DMS 273 treated with DMSO at 0.1 percent for 48 hours (cell line): ENCODE results near the gene MPC2.
"Not testable (repeated sequence)": the region's sequence is repeated elsewhere in the genome, so short reads cannot be mapped to it uniquely, and the experiment has no call there.

Experiments
- DNase-seq: peaks from one replicate; lab custom pipeline; 2025; lab: John Stamatoyannopoulos, UW

MPC2 gene

DNA sequence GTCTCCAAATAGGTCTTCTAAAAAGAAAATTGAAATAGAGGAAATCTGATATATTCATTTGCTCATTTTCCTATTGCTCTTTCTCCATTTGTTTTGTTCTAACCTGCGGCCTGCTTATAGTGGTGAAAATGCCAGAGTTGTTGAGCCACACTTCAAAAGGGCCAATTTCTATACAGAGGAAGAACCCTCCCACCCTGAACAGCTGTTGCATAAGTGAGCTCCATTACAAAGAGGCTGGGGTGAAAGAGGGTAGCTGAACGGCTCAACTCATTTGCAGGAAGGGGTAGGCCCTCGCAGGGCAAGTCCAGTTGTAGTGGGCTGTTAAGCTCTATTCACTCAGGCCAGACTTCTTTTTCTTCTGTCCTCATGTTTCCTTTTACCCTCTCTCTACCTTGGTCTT, 31.7 kb downstream of the MPC2 start:
- DNase-seq, result no peak

DNA sequence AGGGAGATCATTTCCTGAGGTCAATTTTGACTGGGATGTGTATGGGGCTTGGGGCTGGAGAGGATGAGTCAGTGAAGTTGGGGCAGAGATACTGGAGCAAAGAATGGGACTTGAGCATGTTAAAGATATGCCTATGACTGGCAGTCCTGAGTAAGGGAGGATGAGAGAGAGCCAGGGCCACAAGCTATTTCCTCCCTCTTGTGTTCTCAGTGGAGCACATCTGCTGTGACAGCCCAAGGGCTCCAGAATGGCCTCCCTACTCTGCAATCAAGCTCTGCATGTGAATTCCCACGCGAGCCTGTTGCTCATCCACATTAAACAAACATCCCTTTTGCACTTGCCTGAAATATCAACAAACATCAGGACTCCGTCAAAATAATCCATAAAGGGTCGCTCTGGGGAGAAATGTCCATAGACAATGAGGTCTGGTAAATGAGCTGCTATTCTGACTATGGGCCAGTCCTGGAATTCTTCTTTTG, 32.2 kb downstream of the MPC2 start:
- DNase-seq, result no peak

DNA sequence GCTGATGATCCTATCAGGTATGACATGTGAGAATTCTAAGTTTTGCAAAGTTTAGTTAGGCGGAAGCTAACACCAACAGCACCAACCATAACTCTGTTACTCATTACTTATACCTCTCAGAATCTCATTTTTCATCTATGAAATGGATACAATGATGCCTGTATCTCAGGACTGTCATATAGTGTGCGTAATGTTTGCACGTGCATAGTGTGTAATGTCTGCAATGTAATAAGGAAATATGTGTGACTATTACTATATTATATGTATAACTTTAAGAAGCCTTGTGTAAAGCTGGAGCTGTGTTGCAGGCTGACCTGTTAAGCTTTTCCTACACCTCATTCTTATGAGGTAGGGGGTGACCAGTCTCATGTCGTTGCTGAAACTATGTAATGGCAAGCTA, 36.0 kb downstream of the MPC2 start:
- no peak for DNase-seq

DNA sequence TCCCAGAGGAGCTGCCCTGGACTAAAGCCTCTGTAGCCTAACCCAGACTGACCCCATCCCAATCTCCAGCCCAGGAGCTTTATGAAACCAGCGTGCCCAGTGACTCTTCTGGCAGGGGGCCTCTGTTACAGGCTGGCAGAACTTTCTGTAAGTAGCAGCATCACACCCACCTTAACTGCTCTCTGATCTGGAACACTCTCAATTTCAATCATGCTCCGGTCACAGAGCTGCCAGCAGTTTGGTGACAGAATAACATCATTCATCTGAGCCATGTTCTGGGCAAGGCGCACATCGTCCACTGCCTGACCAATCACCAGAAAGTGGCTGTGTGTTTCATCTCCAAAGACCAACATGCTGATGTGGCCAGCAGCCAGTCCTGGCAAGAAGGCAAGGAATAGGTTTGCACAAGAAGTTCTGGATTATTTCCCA, 37.6 kb downstream of the MPC2 start:
- no peak for DNase-seq

DNA sequence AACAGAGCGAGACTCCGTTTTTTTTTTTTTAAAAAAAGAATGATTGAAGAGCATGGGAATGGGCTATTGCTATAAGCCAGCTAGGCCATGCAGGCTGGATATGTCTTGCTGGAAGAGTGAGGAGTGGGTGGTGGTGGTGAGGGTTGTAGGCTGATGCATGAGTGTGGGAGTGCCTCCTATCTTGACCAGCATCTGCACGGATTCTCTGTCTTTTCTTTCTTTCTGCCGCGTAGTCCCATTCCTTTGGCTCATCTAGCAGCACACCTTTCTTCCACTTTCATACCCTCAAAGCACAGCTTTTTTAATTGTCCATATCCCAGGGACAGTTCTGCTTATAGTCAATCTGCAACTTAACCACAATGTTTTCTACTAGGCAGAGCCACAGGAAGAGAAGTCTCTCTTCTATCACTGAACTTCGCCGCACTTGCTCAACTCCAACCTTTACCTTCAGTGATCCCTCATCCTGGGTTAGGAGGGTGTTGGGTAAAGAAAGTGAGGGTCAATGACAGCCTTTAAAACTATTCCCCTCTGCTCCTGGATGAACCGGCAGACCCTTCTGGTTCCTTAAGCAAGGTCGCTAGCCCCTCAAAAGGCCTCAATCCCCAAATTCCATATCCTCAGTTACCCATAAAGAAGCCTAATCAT, 38.2 kb downstream of the MPC2 start:
- no peak for DNase-seq

DNA sequence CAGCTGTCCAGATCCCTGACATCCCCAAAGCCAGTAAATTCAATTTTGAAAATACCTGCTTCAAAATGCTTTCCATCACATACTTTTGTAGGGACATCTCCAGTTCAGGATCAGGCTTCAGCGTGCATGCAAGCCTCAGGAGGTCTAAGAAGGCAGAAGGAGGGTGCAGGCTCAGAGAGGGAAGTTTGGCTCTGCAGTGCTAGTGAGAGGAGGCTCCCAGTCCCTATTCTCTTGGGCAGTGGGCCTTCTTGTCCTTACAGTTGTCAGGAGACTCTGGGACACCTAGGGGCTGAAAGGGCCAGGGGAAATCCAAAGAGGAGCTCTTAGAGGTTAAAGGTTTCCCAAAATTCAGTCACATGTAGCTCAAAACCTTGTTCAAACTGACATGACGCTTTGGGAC, 43.1 kb downstream of the MPC2 start:
- no peak for DNase-seq

DNA sequence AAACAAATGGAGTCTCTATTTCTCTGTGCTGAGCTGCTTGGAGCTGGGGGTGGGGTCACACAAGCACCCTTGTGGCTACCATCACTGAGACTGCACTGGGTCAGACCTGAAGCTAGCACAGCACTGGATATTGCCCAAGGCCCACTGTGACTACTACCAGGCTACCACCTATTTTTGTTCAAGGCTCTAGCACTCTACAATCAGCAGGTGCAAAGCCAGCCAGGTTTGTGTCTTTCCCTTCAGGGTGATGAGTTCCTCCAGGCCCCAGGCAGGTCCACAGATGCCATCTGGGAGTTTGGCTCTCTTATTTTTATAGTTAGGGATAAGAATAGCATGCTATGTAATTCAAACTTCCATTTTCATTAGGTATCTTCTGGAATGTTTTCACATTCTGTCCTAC, 46.5 kb downstream of the MPC2 start:
- DNase-seq, result no peak

DNA sequence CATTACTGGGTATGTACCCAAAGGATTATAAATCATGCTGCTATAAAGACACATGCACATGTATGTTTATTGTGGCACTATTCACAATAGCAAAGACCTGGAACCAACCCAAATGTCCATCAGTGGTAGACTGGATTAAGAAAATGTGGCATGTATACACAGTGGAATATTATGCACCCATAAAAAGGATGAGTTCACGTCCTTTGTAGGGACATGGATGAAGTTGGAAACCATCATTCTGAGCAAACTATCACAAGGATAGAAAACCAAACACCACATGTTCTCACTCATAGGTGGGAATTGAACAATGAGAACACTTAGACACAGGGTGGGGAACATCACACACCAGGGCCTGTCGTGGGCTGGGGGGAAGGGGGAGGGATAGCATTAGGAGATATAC, 49.7 kb downstream of the MPC2 start:
- not testable (repeated sequence) for DNase-seq

DNA sequence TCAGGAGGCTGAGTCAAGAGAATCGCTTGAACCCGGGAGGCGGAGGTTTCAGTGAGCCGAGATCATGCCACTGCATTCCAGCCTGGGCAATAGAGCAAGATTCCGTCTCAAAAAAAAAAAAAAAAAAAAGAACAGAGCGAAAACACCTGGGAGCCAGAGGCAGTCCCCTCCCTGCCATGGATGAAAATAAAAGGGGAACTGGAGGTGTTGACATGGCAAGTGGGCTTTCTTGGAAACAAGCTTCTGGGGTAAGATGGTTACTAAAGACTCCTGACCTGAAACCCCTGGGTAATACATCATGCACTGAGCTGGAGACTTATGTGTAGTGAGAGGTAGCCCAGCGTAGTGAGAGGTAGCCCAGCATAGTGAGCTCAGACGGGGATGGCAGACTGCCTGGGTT, 54.5 kb downstream of the MPC2 start:
- no peak for DNase-seq

DNA sequence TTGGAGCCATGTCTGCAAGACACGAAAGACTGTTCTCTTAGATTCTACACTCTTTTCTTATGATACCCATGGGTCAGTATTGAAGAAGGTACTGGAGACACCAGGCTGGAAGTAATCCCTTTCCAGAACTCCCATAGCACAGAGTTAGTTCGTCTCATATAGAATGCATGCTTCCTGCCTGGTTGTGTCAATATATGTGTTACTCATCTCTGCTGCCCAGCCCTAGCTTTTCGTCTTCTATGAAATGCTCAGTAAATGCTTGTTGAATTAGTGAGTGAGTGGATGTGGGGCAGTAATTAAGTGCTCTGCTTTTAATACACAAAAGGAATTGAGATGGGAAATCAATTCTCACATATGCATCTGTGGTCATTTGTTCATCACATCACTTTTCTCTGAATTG, 55.1 kb downstream of the MPC2 start:
- DNase-seq, result no peak

DNA sequence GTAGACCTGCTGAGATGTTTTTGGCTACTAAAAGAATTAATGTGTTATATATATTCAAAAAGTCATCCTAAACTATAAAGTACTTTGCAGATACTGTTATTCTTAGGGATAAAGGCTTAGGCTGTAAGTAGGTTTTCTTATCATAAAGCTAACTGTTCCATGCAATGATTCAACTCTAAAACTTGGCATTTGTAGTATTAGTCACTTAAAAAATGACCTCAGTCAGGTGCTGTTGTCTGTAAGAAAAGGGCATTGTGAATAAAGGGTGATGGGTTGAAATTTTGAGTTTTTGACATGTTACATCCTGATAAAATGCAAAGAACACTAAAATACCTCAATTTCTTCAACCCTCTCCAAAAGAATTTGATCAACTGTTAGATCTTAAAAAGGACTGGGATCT, 55.8 kb downstream of the MPC2 start:
- DNase-seq, result no peak

DNA sequence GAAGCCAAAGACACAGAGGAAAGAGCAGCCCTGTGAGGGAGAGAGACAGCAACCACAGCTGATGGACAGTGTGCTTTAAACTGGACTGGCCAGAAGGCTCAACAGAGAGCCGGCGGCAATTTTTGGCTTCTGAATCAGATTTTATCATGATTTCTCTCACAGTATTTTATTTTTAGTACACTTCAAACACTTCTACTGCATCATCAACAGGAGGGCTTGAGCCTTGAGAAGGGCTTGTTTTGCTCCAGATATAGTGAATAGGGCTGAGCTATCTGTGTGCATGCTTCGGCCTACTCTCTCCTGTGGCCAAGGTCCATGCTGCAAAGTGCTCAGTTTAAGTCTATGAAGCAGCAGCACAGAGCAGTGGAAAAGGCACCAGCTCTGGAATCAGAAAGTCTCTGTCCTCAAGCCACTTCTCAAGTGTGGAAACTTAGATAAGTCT, 56.3 kb downstream of the MPC2 start:
- no peak for DNase-seq

DNA sequence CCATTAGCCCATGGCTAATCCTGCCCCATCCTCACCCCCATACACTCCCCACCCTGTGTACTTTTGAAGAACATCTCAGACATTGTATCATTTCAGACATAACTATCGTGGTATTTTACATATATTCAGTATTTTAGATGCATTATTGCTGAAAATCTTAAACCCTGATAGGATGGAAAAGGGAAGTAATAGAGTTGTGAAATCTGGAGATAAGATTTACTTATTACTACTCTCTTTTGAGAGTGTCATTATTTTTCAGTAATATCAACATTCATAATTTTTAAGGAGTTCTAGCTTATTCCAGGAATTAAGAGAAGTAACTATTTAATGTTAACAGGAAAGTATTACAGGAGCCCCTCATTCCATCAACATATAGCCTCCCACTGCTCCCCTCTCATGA, 57.4 kb downstream of the MPC2 start:
- DNase-seq, result no peak

DNA sequence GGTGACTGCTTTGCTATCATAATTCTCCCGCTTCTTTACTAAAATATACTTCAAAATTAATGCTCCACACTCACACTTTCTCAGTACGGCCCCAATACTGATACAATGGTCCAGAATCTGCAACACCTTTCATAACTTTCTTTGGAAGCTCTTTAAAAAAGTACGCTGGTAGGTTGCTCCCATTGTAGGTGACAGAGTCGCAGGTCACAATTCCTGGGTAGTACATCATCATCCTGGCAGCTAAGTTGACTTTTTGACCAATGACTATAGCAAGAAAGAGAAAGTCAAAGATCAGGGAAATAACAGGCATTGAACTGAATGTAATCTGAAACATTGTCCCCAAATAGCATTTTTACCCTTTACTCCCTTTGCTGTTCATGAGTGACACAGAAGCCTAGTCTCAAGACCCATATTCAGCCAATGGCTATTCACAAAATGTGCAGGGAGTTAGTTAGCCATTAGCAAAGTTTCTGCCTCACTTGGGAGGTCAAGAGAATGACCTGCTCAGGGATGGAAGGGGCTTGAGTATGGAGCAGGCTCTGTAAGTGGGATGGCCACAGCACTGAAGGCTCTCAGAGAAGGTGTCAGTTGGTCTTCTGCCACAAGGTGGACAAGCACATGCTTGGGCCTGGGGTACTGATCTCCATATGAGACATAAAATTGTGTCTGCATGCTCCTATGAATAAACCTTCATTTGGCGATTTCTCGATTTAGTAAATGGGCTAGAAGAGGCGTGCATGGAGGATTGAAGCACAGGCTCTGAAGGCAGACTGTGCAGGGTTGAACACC, 58.3 kb downstream of the MPC2 start:
- DNase-seq, result no peak

DNA sequence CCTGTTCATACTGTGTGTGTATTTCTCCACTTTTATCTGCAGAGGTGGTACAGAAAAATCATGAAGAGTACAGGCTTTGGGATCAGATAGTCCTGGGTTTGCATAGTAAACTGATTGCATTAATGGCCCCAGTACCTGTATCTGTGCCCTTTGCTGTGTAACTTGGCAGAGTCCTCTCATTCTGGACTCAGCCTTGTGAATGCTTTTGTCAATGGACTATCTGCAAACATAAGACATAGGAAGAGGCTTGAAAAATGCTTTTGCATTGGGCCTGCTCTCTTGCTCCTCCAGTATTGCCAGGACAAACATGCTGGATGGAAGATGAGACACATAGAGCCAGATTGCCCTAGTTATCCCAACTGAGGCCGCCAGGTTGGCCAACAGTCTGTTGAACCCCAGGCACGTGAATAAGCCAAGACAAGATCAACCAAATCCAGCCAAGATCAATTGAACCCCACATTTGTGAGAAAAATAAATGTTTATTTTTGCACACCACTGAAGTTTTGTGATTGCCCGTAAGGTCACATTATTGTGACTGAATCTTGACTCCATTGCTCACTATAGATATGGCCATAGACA, 60.2 kb downstream of the MPC2 start:
- no peak for DNase-seq

DNA sequence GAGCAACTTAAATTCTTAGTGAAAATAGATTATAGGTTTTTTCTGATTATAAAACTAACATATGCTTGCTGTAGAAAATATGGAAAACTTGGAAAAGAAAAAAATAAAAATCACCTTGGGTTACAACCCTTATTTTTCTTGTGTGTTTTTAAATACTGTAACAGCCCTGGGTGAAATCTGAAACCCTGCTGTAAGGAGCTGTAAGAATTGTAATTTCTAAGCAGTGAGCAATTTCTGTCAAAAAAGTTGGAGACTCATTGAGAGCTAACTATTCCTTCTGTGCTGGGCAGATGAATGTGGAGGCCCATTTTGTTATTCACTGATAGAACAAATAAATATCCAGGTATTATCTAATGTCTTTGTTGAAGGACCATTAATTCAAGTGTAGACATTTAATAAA, 65.5 kb downstream of the MPC2 start:
- peak; percentile 5 for DNase-seq

DNA sequence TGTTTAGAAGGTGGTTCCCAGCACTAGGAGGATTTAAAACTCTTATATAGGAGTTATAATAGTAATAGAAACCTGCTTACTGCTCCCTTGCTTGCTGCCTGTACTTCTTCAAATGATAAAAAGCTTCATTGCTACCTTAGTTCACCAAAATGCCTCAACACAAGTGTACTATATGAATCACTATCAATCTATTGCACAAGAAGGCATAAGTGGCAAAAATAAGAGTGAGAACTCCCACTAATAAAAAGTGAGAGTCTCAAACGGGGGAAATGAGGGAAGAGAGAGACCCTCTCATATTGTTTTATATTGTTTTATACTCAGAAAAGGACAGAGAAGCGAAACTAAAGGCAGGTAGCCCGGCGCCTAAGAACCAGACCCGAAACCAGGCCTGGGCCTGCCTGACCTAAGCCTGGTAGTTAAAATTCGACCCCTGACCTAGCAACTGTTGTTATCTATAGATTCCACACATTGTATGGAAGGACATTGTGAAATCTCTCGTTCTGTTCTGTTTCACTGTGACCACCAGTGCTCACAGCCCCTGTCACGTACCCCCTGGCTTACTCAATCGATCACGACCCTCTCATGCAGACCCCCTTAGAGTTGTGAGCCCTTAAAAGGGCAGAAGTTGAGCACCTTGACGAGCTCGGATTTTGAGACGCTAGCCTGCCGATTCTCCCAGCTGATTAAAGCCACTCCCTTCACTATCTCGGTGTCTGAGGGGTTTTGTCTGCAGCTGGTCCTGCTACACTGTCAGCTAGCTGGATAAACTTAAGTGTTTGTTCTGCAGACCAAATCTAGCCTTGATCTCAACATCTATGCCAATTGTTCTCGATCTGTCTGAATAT, 67.5 kb downstream of the MPC2 start:
- not testable (repeated sequence) for DNase-seq

DNA sequence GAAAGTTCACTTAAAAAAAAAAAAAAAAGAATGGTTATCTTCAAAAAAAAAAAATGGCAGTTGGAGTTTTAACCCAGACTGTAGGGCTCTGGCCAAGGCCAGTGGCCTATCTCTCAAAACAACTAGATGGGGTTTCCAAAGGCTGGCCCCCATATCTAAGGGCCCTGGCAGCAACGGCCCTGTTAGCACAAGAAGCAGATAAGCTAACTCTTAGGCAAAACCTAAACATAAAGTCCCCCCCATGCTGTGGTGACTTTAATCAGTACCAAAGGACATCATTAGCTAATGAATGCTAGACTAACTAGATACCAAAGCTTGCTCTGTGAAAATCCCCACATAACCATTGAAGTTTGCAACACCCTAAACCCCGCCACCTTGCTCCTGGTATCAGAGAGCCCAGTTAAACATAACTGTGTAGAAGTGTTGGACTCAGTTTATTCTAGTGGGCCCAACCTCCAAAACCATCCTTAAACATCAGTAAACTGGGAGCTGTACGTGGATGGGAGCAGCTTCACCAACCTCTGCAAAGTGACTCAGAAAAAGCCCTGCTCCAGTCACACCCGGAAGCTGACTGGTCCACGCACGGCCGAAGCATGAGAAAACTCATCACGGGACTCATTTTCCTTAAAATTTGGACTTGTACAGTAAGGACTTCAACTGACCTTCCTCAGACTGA, 70.0 kb downstream of the MPC2 start:
- not testable (repeated sequence) for DNase-seq
